Smooth muscle cell (in vitro differentiated cells): ENCODE measurements around the gene ITGAD. TPM values are rescaled to one million over a fixed set of nuclear protein-coding genes. Genes with fewer than 3 reads are reported as not detected.
"Not testable (repeated sequence)": the region's sequence is repeated elsewhere in the genome, so short reads cannot be mapped to it uniquely, and the experiment has no call there.

ENCODE experiments used
- DNase-seq: peaks from one replicate; lab custom pipeline; 2025; ENCODE audit not compliant: unreplicated experiment; lab: John Stamatoyannopoulos, UW
- H2AFZ ChIP-seq: fragments of 200-600 bp; sonication (generic); 2 replicates; pipeline ENCODE4 v1.6.0; 2016; ENCODE audit warnings: antibody characterized with exemption, low read depth, mild to moderate bottlenecking
- H3F3A ChIP-seq: fragments of 200-600 bp; sonication (generic); 2 replicates; pipeline ENCODE4 v1.6.0; 2017; ENCODE audit warnings: antibody characterized with exemption, low read depth
- H3K27ac ChIP-seq: fragments of 200-600 bp; sonication (generic); 2 replicates; pipeline ENCODE4 v1.5.1; 2016; ENCODE audit warnings: low read depth, mild to moderate bottlenecking
- H3K27me3 ChIP-seq: fragments of 200-600 bp; sonication (generic); 2 replicates; pipeline ENCODE4 v1.6.1; 2016; ENCODE audit warnings: low read depth, mild to moderate bottlenecking
- H3K36me3 ChIP-seq: fragments of 200-600 bp; sonication (generic); 2 replicates; pipeline ENCODE4 v1.5.1; 2016; ENCODE audit warnings: low read depth
- H3K4me1 ChIP-seq: fragments of 200-600 bp; sonication (generic); 2 replicates; pipeline ENCODE4 v1.5.1; 2016; ENCODE audit warnings: low read depth
- H3K4me2 ChIP-seq: fragments of 200-600 bp; sonication (generic); 2 replicates; pipeline ENCODE4 v1.6.0; 2016; ENCODE audit warnings: mild to moderate bottlenecking
- H3K4me3 ChIP-seq: fragments of 200-600 bp; sonication (generic); 2 replicates; pipeline ENCODE4 v1.5.1; 2016; ENCODE audit warnings: mild to moderate bottlenecking
- H3K79me2 ChIP-seq: fragments of 200-600 bp; sonication (generic); 2 replicates; pipeline ENCODE4 v1.6.0; 2016; ENCODE audit warnings: low read depth, mild to moderate bottlenecking
- H3K9ac ChIP-seq: fragments of 200-600 bp; sonication (generic); 2 replicates; pipeline ENCODE4 v1.6.0; 2016; ENCODE audit warnings: low read depth
- H3K9me3 ChIP-seq: fragments of 200-600 bp; sonication (generic); replicated peaks from 2 replicates; pipeline ENCODE4 v1.5.1; 2016; ENCODE audit warnings: low read depth
- H4K20me1 ChIP-seq: fragments of 200-600 bp; sonication (generic); 2 replicates; pipeline ENCODE4 v1.6.0; 2016; ENCODE audit warnings: low read depth
- CTCF ChIP-seq: fragments of 200-600 bp; sonication (generic); IDR thresholded peaks from 2 replicates; pipeline ENCODE4 v1.5.1; 2017; ENCODE audit warnings: borderline replicate concordance, mild to moderate bottlenecking, antibody characterized with exemption; ENCODE audit not compliant: insufficient read depth, poor library complexity, severe bottlenecking
- WGBS: methylation state at CpG from one replicate; pipeline ENCODE4 v1.1.7; 2016; ENCODE audit warnings: low lambda C conversion rate; 5-methylcytosine and 5-hydroxymethylcytosine counted together
- polyA plus RNA-seq: library from polyadenylated mRNA; unstranded; fragments of >200 nt; fragmentation: Nextera tagmentation; extraction: Ambion mirVana; gene quantifications from 2 replicates; pipeline ENCODE4 v1.2.1, GENCODE V29; 2016
- total RNA-seq: library from RNA; depleted of rRNA; stranded (reverse); fragments of >200 nt; gene quantifications from 2 replicates; pipeline ENCODE4 v1.2.3, GENCODE V29; 2014

ITGAD gene
- total and polyA plus RNA-seq, 2 experiments from 2014 or later: not detected

DNA sequence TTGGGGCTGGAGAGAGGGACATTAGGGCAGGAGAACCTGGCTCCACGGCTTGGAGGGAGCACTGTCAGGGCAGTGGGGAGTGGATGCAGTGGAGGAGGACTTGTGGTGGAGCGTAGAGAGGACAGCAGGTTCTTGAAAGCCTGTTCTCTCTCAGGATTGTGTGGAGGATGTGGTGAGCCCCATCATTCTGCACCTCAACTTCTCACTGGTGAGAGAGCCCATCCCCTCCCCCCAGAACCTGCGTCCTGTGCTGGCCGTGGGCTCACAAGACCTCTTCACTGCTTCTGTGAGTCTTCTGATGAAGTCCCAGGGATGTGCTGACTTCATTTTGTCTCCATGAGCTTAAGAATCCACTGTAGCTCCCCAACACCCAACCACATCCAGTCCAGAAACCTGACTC is 21.6 kb downstream of the ITGAD start:
- Histone ChIP-seq H3K79me2 (no peaks in the 10 kb centered on the region), H3K9ac (no peak overlapping the region), H4K20me1 (no peaks in the 10 kb centered on the region), H2AFZ (no peak overlapping the region), H3K4me3 (no peak overlapping the region), H3K4me1 (no peaks in the 10 kb centered on the region), H3K27ac (no peak overlapping the region), H3K27me3 (peaks cover 6% of the 10 kb centered on the region), H3K36me3 (no peaks in the 10 kb centered on the region), H3F3A (no peaks in the 10 kb centered on the region), H3K4me2 (no peak overlapping the region), H3K9me3 (no peaks in the 10 kb centered on the region)
- WGBS: 84% methylated on average over 2 of the region's 4 CpGs
- no peak for DNase-seq
- TF ChIP-seq CTCF: no peak

GRCh38 chr16:31416371-31416770 is 23.2 kb downstream of the ITGAD start:
- Histone ChIP-seq H3K4me2 (no peak overlapping the region), H4K20me1 (no peaks in the 10 kb centered on the region), H3K4me1 (no peaks in the 10 kb centered on the region), H3K36me3 (no peaks in the 10 kb centered on the region), H3K9ac (no peak overlapping the region), H3K27ac (no peak overlapping the region), H3F3A (no peaks in the 10 kb centered on the region), H3K79me2 (no peaks in the 10 kb centered on the region), H3K9me3 (no peaks in the 10 kb centered on the region), H3K27me3 (peaks cover 6% of the 10 kb centered on the region), H3K4me3 (no peak overlapping the region), H2AFZ (no peak overlapping the region)
- 83% methylated on average over 11 of the region's 11 CpGs for WGBS
- no peak for TF ChIP-seq CTCF
- DNase-seq: no peak

- H3F3A ChIP-seq, H3K4me1 ChIP-seq, H3K9me3 ChIP-seq, H3K4me2 ChIP-seq, H3K9ac ChIP-seq, H3K4me3 ChIP-seq, H3K27me3 ChIP-seq, DNase-seq, H3K36me3 ChIP-seq, H3K79me2 ChIP-seq, H3K27ac ChIP-seq, H4K20me1 ChIP-seq, H2AFZ ChIP-seq: not testable (repeated sequence)
- WGBS: 96% methylated on average over 2 of the region's 2 CpGs
Observed at GRCh38 chr16:31417036-31417435, 23.9 kb downstream of the ITGAD start.

DNA sequence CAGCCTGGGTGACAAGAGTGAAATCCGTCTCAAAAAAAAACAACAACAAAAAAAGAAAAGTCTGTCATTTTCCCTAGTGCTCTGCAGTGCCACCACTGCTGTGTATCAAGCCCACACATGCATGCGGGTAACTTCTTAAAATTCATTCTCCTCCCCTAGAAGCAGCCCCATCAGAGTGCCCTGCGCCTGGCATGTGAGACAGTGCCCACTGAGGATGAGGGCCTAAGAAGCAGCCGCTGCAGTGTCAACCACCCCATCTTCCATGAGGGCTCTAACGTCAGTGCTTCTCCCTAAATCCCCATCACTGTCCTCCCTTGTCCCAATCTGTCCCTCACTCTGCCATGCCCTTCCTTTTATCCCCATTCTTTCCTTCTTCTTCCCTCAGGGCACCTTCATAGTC is 24.8 kb downstream of the ITGAD start:
- whole genome bisulfite sequencing: 88% methylated on average over 5 of the region's 5 CpGs
- Histone ChIP-seq H2AFZ (no peak overlapping the region), H3K36me3 (no peaks in the 10 kb centered on the region), H3K4me3 (no peak overlapping the region), H3K4me2 (no peak overlapping the region), H3F3A (no peaks in the 10 kb centered on the region), H3K79me2 (no peaks in the 10 kb centered on the region), H4K20me1 (no peaks in the 10 kb centered on the region), H3K9me3 (no peaks in the 10 kb centered on the region), H3K9ac (no peak overlapping the region), H3K4me1 (no peaks in the 10 kb centered on the region), H3K27me3 (peaks cover 7% of the 10 kb centered on the region), H3K27ac (no peak overlapping the region)
- no peak for DNase-seq
- TF ChIP-seq CTCF: no peak
